ENCODE data around the gene ITGA2B.

Gene ITGA2B

DNA sequence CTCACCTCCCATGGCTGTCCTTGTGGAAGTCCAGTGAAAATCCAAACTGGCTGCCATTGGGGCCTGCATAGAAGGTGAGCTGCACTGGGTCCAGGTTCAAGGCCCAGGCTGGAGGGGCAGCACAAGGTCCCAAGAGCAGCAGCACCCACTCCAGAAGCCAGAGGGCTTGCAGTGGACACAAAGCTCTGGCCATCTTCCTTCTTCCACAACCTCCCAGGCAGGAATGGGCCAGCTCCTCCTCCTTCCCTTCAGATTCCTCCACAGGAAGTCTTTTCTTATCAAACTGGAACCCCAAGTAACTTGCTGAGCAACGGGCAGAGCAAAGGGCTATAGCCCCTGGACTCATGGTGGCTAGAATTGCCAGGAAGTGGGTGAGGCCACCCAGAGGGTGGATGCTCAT is at the start of gene ITGA2B:
ITGA2B (minus strand) TSS at position 369 of the 400 bp plus-strand sequence; CDS start at position 193, 176 bp downstream.
- H3K36me3 Mint-ChIP-seq, result peaks cover 0 to 5% of the 10 kb centered on the region in 2 donors
- H3K4me3 Mint-ChIP-seq, result no peak within 1 kb of the TSS
- no peak for ATAC-seq (replicated peaks)
- H3K9me3 Mint-ChIP-seq, result peaks cover 0 to 6% of the 10 kb centered on the region in 2 donors
- DNase-seq, result no peak
- H3K4me1 Mint-ChIP-seq, result peaks cover 9 to 34% of the 10 kb centered on the region in 2 donors
- H3K27me3 Mint-ChIP-seq, result peaks cover 20 to 31% of the 10 kb centered on the region in 2 donors
- peak within 1 kb of the TSS; percentile 70 for H3K27ac Mint-ChIP-seq

DNA sequence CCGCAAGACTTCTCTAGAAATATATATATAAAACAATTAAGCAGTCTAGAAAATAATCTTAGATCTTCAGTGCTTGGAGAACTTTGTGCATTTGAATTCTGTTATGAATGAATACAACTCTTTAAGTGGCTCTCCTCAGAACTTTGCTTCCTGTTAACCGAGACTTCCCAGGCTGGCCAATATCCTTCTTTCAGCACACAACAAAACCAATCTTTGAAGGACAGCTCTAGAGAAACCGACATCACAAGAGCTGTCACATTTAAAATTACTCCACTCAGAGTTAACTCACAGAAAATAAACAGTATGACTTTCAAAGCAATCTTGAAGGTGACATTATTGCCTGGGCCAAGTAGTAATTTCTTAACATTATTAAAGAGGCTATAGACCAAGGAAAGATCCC is 49.7 kb upstream of the ITGA2B start:
- H3K4me3 Mint-ChIP-seq, result no peak overlapping the region
- peaks cover 4 to 11% of the 10 kb centered on the region in 2 donors for H3K4me1 Mint-ChIP-seq
- peaks cover 8 to 13% of the 10 kb centered on the region in 2 donors for H3K36me3 Mint-ChIP-seq
- no peaks in the 10 kb centered on the region for H3K27me3 Mint-ChIP-seq
- DNase-seq, result no peak
- H3K27ac Mint-ChIP-seq, result peak overlapping the region; percentile 26
- no peaks in the 10 kb centered on the region for H3K9me3 Mint-ChIP-seq
- no peak for ATAC-seq (replicated peaks)

DNA sequence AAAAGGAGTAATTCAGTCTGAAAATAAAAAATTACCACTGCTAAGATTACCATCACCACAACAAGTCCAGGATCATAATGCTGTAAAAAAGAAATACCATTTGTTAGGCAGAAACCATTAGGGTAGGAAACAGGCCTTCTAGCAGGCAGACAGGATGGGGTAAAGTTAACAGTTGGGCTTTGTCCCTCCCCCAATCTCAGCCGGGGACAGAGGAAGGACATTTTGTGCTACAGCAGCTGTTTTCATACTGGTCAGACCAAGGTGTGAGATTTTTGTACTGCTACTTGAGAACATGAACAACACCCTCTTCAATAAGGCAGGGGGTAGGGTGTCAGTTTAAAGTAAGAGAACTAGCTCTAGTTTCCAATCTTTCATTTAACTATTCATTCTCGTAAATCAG is 49.2 kb upstream of the ITGA2B start:
- ATAC-seq (replicated peaks), result no peak
- DNase-seq, result no peak
- Mint-ChIP-seq H3K36me3 (peaks cover 10 to 17% of the 10 kb centered on the region in 2 donors), H3K4me3 (no peak overlapping the region), H3K27ac (peak overlapping the region; percentile 1), H3K4me1 (peaks cover 4 to 11% of the 10 kb centered on the region in 2 donors), H3K27me3 (no peaks in the 10 kb centered on the region), H3K9me3 (no peaks in the 10 kb centered on the region)

DNA sequence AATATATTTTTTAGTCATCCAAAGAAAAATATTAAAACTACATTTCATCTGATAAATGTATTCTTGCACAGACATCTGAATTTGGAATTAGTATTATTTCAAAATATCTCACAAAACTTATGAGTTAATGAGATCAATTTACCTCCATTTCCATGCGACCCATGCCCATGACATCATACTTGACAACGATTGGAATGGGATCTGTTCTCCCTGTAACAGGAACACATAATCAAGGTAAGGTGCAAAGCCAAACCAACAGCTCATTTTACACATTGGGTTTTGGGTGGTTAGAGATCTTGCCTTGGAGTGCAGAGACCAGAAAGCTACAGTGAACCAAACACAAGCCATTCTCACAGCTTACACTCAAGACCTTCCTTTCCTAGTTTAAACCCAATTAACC is 46.9 kb upstream of the ITGA2B start:
- Mint-ChIP-seq H3K27ac (no peak overlapping the region), H3K27me3 (no peaks in the 10 kb centered on the region), H3K4me3 (no peak overlapping the region), H3K36me3 (peaks cover 21 to 31% of the 10 kb centered on the region in 2 donors), H3K4me1 (peaks cover 4 to 11% of the 10 kb centered on the region in 2 donors), H3K9me3 (no peaks in the 10 kb centered on the region)
- ATAC-seq (replicated peaks), result no peak
- DNase-seq, result no peak

DNA sequence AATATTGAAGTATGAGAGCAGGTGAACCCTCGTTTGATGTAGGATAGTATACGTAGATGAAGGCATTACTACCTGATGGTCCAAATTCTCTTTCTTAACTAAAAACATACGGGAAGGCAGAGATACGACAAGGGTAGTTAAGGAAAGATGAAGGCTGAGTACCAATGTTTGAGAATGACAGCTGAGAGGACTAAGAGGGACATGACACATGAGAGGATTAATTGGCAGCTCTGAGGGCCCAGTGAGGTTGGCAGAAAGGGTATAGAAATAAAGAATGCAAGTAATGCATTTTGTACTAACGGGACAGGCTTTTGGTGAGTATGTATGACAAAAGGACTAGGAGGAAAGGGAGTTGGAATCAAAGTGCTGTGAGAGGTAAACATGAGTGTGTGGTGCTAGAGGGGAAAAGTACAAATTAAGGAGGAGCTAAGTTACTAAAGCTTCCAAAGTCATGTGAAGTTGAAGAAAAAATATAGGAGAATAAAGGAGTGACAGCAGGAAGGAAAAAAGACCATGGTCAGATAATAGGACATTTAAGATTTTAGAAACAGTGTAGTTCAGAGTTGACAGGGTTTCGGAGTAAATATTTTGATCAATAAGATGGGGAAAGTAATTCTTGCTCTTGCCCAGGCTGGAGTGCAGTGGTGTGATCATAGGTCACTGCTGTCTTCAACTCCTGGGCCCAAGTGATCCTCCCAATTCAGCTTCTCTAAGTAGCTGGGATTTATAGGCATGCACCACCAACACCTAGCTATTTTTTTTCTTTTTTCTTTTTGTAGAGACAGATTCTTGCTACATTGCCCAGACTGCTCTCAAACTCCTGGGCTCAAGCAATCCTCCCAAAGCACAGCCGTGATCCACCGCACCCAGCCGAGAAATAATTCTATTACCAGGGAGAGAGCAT is 43.1 kb upstream of the ITGA2B start:
- H3K4me1 Mint-ChIP-seq, result peaks cover 0 to 5% of the 10 kb centered on the region in 2 donors
- ATAC-seq (replicated peaks), result no peak
- no peak overlapping the region for H3K4me3 Mint-ChIP-seq
- no peaks in the 10 kb centered on the region for H3K27me3 Mint-ChIP-seq
- no peaks in the 10 kb centered on the region for H3K9me3 Mint-ChIP-seq
- H3K27ac Mint-ChIP-seq, result no peak overlapping the region
- H3K36me3 Mint-ChIP-seq, result peaks cover 33 to 35% of the 10 kb centered on the region in 2 donors
- no peak for DNase-seq

DNA sequence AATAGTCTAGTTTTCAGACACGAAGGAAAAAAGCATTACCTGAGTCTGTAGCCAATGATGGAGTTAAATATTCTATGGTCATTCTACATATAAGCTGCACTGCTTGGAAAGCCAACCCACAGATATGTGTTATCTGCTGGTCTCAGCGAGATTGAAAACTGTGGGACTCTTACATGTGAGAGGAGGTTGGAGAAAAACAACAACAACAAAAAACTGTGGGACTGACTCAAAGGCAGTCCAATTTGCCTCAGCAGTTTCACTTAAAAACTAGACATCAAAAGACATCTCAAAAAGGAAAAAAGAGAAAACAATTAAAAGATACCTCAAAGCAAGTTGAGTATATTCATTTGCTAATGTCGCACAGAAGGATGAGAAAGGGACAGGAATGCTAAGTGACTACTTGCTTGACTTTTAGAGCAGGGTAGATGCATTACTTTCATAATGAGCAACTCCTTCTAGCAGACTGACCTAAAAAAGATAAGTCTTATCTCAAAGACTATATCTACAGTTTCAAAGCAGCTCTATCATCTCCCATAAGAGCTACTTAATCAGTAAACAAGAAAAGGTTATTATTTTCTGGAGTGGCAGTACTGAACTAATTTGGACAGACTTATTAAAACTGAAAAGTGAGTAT is 35.5 kb upstream of the ITGA2B start:
- DNase-seq (no peak), ATAC-seq (replicated peaks) (no peak)
- H3K4me1 Mint-ChIP-seq, result peaks cover 0 to 5% of the 10 kb centered on the region in 2 donors
- no peaks in the 10 kb centered on the region for H3K27me3 Mint-ChIP-seq
- H3K27ac Mint-ChIP-seq, result no peak overlapping the region
- no peak overlapping the region for H3K4me3 Mint-ChIP-seq
- peaks cover 23 to 33% of the 10 kb centered on the region in 2 donors for H3K36me3 Mint-ChIP-seq
- no peaks in the 10 kb centered on the region for H3K9me3 Mint-ChIP-seq

DNA sequence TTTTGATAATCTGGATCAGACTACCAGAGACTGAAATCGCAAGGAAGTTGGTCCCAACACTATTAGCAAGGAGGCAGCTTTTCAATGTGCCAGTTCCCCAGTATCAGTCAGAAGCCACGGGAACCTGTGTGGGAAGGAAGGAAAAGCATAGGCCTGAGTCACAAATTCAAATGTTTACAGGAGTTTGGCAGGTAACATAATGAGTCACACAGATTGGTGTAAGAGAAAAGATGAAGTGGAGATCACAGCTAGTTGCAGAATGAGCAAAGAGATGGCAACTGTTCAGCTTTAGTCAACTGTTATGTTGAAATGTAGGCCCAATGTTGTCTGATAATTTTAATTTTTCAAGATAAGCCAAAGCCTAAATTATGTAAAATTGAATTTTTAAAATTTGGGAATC is 28.1 kb upstream of the ITGA2B start:
- no peaks in the 10 kb centered on the region for H3K27me3 Mint-ChIP-seq
- H3K9me3 Mint-ChIP-seq, result no peaks in the 10 kb centered on the region
- H3K36me3 Mint-ChIP-seq, result peaks cover 17 to 34% of the 10 kb centered on the region in 2 donors
- H3K4me1 Mint-ChIP-seq, result peaks cover 5 to 11% of the 10 kb centered on the region in 2 donors
- DNase-seq (no peak), ATAC-seq (replicated peaks) (peak; percentile 68 to 84)
- H3K27ac Mint-ChIP-seq, result peak overlapping the region; percentile 7
- no peak overlapping the region for H3K4me3 Mint-ChIP-seq

DNA sequence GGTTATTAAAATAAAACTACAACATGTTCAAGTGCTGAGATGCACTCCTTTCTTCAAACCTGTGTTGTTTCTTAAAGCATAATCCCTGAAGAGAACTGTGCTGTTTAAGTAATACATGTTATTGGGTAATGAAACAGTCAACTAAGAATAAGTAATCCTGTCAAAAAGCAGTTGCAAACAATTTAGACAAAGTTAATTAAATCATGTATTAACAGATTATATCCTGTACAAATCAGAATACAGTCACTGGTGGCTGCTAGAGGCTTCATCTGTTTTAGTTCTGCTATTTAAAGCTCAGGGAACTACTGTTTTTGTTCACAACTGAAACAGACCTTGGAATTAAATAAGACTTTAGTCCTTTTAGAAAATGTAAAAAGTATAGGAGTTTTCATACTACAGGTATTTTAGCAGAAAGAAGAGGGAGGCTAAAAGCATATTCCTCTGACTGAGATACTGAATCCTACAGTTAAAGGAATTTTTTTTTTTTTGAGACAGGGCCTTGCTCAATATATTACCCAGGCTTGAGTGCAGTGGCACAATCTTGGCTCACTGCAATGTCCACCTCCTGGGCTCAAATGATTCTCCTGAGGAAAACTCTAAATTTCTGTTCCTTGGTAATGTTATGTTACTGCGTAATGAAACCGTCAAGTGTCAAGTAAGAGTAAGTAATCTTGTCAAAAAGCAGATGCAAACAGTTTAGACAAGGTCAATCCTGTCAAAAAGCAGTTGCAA is 27.3 kb upstream of the ITGA2B start:
- Mint-ChIP-seq H3K4me3 (no peak overlapping the region), H3K36me3 (peaks cover 20 to 35% of the 10 kb centered on the region in 2 donors), H3K27me3 (no peaks in the 10 kb centered on the region), H3K27ac (no peak overlapping the region), H3K4me1 (peaks cover 5 to 11% of the 10 kb centered on the region in 2 donors), H3K9me3 (no peaks in the 10 kb centered on the region)
- ATAC-seq (replicated peaks) (peak in 1 of 2 donors; percentile 34), DNase-seq (no peak)

DNA sequence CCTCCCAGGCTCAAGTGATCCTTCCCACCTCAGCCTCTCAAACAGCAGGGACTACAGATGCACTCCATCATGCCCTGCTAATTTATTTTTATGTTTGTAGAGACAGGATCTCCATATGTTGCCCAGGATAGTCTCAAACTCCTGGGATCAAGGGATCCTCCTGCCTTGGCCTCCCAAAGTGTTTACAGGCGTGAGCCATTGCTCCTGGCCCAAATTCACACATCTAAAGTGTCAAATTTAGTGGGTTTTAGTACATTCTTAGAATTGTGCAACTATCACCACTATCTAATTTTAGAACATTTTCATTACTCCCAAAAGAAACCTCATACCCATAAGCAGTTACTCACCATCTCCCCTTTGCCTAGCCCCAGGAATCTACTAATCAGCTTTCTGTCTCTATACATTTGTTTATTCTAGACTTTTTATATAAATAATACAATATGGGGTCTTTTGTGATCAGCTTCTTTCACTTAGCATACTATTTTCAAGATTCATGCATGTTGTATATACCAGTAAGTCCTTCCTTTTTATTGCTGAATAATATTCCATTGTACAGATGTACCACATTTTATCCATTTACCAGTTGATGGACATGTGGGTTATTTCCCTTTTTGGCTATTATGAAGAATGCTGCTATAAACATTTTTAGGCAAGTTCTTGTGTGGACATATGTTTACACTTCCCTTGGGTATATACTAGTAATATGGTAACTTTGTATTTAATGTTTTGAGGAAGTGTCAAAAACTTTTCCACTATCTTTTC is 25.1 kb upstream of the ITGA2B start:
- Mint-ChIP-seq H3K4me3 (no peak overlapping the region), H3K27me3 (no peaks in the 10 kb centered on the region), H3K9me3 (no peaks in the 10 kb centered on the region), H3K4me1 (peaks cover 5 to 11% of the 10 kb centered on the region in 2 donors), H3K27ac (no peak overlapping the region), H3K36me3 (peaks cover 16 to 26% of the 10 kb centered on the region in 2 donors)
- no peak for DNase-seq
- ATAC-seq (replicated peaks), result peak; percentile 36 to 38

DNA sequence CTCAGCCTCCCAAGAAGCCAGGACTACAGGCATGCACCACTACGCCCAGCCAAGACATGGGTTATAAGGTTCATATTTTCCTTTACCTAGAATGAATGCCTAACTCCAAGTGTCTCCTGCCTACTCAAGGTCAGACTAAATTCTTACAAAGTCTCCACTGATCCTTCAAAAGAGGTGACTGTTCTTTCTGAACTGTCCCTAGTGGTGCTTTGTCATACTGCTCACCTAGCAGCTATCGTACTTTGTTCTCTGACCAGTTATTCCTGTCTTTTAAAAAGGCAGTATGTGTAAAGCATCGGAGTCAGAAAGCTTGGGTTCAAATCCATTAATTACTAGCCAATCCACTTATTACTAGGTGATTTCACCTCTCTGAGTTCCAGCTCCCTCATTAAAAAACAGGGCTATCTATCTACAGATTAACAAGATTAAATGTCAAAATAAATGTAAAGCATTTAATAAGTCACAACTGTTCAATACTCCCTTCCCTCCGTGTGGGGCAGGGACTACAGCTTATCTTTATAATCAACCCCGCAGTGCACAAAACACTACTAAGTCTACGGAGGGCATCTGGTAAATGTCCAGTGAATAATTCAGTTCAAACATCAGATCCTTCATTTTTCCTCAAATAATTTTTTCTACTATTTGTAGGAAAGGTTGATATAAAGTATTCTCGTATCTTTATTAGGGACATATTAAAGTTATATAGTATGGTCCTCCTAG is 20.0 kb upstream of the ITGA2B start:
- H3K4me1 Mint-ChIP-seq, result no peaks in the 10 kb centered on the region
- H3K27me3 Mint-ChIP-seq, result no peaks in the 10 kb centered on the region
- DNase-seq (no peak), ATAC-seq (replicated peaks) (no peak)
- no peak overlapping the region for H3K4me3 Mint-ChIP-seq
- H3K9me3 Mint-ChIP-seq, result no peaks in the 10 kb centered on the region
- peaks cover 16 to 26% of the 10 kb centered on the region in 2 donors for H3K36me3 Mint-ChIP-seq
- peak overlapping the region; percentile 37 for H3K27ac Mint-ChIP-seq

DNA sequence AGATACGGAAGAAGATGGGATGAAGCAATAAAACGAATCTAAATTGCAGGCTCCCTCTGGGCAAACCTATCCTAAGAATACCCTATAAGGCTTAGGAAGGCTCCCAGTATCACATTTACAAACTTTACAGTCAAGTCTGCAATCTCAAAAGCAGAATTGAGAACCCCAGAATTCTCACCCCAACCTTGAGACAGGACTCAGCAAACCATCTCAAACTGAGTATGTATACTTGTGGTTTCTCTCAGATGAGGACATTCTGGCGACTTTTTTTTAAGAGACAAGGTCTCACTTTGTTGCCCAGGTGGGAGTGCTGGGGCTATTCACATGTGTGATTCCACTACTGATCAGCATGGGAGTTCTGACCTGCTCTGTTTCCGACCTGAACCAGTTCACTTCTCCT is 19.3 kb upstream of the ITGA2B start:
- Mint-ChIP-seq H3K9me3 (no peaks in the 10 kb centered on the region), H3K4me3 (no peak overlapping the region), H3K36me3 (peaks cover 14 to 23% of the 10 kb centered on the region in 2 donors), H3K27ac (no peak overlapping the region), H3K4me1 (peaks cover 0 to 3% of the 10 kb centered on the region in 2 donors), H3K27me3 (no peaks in the 10 kb centered on the region)
- peak in 1 of 2 donors; percentile 20 for ATAC-seq (replicated peaks)
- no peak for DNase-seq

DNA sequence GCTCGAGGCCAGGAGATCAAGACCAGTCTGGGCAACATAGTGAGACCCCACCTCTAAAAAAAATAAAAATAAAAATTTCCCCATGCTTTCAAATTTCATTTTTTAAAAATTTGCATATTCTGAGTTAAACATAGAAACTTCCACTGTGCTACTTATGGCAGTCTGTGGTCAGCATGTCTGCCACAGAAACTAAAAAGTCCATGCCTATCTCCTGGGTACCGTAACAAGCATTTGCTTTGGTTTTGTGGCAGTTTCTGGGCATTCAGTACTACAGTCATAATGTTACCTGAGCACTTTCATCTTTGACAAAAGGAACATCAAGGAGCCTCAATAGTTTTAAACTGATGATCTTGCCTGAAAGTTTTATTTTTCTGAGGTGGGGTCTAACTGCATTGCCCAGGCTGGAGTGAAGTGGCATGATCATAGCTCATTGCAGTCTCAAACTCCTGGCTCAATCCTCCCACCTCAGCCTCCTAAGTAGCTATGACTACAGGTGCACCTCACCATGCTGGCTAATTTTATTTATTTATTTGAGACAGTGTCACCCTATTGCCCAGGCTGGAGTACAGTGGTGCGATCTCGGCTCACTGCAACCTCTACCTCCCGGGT is 13.2 kb upstream of the ITGA2B start:
- no peak overlapping the region for H3K27ac Mint-ChIP-seq
- peaks cover 40 to 52% of the 10 kb centered on the region in 2 donors for H3K36me3 Mint-ChIP-seq

More for the DNA sequence above, 13.2 kb upstream of the ITGA2B start:
- Mint-ChIP-seq H3K9me3 (no peaks in the 10 kb centered on the region), H3K27me3 (no peaks in the 10 kb centered on the region), H3K4me3 (no peak overlapping the region), H3K4me1 (peaks cover 4 to 33% of the 10 kb centered on the region in 2 donors)
- DNase-seq, result no peak
- ATAC-seq (replicated peaks), result peak; percentile 90 to 97

Measured in stimulated activated naive B cell treated with anti-CD40 and anti-IgM and Interleukin-4, amounts not matched to agents 10 μg/mL and 1 μg/mL and 100 μg/mL, for 72 hours (primary cell).